MG63 (cell line): Measurements from ENCODE around the gene DCTN2. TPM values are rescaled to one million over a fixed set of nuclear protein-coding genes. Genes with fewer than 3 reads are reported as not detected.
"Not testable (repeated sequence)": the region's sequence is repeated elsewhere in the genome, so short reads cannot be mapped to it uniquely, and the experiment has no call there.

Source experiments
- DNase-seq: peaks from one replicate; pipeline ENCODE4 v3.0.0-alpha.2; 2020
- H3K27me3 ChIP-seq: fragments of 250-450 bp; sonication (Bioruptor Pico); 2 replicates; pipeline ENCODE4 v1.5.1; 2020; ENCODE audit warnings: mild to moderate bottlenecking, moderate library complexity
- H3K36me3 ChIP-seq: fragments of 250-450 bp; sonication (Bioruptor Pico); 2 replicates; pipeline ENCODE4 v1.5.1; 2020; ENCODE audit warnings: mild to moderate bottlenecking, moderate library complexity
- H3K4me3 ChIP-seq: fragments of 250-450 bp; sonication (Bioruptor Pico); 2 replicates; pipeline ENCODE4 v1.5.1; 2020; ENCODE audit warnings: mild to moderate bottlenecking, moderate library complexity
- H3K9me3 ChIP-seq: fragments of 250-450 bp; sonication (Bioruptor Pico); 2 replicates; pipeline ENCODE4 v1.5.1; 2020; ENCODE audit warnings: mild to moderate bottlenecking, moderate library complexity
- total RNA-seq: library from RNA; depleted of rRNA; stranded (reverse); fragments of >200 nt; shearing (Covaris generic); gene quantifications from 2 replicates; pipeline ENCODE4 v1.2.3, GENCODE V29; 2014; ENCODE audit warnings: low replicate concordance; rRNA removed

Gene DCTN2
- total RNA-seq, 1 experiment from 2014 or later, result 158 TPM

DNA sequence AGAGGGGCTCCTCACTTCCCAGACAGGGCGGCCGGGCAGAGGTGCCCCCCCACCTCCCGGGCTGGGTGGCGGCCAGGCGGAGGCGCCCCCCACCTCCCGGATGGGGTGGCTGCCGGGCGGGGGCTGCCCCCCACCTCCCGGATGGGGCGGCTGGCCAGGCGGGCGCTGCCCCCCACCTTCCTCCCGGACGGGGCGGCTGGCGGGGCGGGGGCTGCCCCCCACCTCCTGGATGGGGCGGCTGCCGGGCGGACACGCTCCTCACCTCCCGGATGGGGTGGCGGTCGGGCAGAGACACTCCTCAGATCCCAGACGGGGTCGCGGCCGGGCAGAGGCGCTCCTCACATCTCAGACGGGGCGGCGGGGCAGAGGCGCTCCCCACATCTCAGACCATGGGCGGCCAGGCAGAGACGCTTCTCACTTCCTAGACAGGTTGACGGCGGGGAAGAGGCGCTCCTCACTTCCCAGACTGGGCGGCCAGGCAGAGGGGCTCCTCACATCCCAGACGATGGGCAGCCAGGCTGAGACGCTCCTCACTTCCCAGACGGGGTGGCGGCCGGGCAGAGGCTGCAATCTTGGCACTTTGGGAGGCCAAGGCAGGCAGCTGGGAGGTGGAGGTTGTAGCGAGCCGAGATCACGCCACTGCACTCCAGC is 51.8 kb downstream of the DCTN2 start:
- H3K36me3 ChIP-seq, result peaks cover 71% of the 10 kb centered on the region
- not testable (repeated sequence) for H3K27me3 ChIP-seq, H3K4me3 ChIP-seq, DNase-seq, H3K9me3 ChIP-seq

DNA sequence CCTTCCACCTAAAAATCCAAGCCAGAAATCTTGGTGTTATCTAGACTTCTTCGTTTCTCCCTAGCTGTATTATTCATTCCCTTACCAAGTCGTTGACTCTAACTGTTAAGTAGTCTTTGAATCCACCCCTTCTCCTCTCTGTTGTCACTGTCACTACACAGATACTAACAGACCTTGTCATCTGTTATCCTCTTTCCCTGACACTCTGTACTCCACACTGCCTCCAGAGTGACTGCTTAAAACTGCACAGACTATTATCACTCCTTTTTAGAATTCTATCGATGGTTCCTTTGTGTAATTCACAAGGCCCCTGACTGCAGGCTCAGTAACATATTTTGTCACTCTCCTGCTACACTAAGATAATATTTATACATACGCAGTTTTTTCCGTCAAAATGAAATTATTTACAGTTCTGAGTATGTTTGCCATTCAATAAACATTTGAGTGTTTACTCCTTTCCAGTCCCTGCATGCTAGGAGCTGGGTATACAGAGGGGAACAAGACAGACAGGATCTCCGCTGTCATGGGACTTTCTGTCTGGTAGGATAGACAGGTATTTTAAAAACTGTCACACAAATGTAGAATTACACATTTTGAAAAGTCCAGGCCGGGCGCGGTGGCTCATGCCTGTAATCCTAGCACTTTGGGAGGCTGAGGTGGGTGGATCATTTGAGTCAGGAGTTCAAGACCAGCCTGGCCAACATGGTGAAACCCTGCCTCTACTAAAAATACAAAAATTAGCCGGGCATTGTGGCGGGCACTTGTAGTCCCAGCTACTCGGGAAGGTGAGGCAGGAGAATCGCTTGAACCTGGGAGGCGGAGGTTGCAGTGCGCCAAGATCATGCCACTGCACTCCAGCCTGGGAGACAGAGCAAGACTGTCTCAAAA is 55.4 kb downstream of the DCTN2 start:
- H3K27me3 ChIP-seq, result no peaks in the 10 kb centered on the region
- H3K9me3 ChIP-seq, result no peaks in the 10 kb centered on the region
- DNase-seq, result no peak
- H3K36me3 ChIP-seq, result peaks cover 61% of the 10 kb centered on the region
- H3K4me3 ChIP-seq, result no peak overlapping the region

DNA sequence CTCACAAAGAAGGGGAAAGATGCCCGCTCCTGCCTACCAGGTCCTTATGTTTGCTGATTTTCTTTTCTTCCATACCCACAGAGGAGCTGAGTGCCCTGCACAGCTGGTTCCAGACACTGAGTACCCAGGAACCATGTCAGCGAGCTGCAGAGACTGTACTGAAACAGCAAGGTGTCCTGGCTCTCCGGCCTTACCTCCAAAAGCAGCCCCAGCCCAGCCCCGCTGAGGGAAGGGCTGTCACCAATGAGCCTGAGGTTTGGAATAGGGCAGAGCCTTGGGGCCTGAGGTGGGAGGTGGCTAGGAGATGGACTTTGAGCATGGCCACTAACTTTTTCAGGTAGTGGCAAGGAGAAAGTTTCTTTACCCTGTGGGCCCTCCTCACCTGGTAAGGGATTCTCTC is 56.9 kb downstream of the DCTN2 start:
- H3K9me3 ChIP-seq, result no peaks in the 10 kb centered on the region
- DNase-seq, result no peak
- H3K27me3 ChIP-seq, result no peaks in the 10 kb centered on the region
- H3K36me3 ChIP-seq, result peaks cover 51% of the 10 kb centered on the region
- H3K4me3 ChIP-seq, result no peak overlapping the region

DNA sequence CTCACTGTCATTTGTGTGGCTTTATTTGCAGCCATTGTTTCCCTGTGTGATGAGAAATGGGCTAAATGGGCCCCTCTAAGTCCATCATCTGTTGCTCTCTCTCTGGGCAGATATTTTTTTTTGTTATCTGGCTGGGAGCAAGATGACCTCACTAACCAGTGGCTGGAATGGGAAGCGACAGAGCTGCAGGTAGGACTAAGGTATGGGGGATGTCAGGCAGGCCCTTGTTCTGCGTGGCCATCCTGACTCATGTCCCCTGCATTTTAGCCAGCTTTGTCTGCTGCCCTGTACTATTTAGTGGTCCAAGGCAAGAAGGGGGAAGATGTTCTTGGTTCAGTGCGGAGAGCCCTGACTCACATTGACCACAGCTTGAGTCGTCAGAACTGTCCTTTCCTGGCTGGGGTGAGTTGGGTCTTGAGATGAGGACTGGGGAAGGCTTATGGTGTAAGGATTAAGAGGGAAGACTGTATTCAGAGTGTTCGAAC is 57.8 kb downstream of the DCTN2 start:
- H3K9me3 ChIP-seq, result no peaks in the 10 kb centered on the region
- H3K36me3 ChIP-seq, result peaks cover 47% of the 10 kb centered on the region
- peak overlapping the region; percentile 77 for H3K4me3 ChIP-seq
- no peaks in the 10 kb centered on the region for H3K27me3 ChIP-seq
- no peak for DNase-seq

DNA sequence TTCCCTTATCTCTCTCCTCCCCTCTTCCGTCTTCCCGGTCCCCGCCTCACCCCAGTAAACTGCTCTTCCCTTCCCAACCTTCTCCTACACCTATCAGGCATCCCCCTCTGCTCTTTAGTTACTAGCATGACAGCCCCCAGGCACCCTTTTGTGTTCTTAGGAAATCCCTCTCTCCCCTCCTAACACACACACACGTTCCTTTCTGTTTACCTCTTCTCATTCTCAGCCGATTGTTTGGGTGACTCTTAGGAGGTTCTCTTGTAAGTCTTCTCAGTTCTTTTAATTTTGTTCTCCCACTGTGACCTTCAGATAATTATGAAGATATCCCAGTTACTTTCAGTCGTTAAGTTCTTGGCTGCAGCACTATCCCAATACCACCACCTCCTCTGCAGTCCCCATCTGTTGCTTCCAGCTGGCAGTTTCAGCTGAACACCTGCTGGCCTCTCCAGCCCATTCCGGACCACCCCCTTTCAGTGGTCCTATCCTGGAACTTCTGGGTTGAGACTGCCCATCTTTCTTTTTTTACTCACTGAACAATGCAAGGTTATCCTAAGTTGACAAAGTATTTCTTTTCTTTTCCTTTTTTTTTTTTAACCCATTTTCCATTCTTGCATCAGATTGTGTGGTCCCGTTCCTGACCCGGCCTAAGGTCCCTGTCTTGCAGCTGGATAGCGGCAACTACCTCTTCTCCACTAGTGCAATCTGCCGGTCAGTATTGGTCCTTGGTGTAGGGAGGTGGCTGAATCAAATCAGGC is 58.4 kb downstream of the DCTN2 start:
- no peaks in the 10 kb centered on the region for H3K27me3 ChIP-seq
- no peak for DNase-seq
- no peaks in the 10 kb centered on the region for H3K9me3 ChIP-seq
- H3K4me3 ChIP-seq, result peak overlapping the region; percentile 77
- H3K36me3 ChIP-seq, result peaks cover 44% of the 10 kb centered on the region

DNA sequence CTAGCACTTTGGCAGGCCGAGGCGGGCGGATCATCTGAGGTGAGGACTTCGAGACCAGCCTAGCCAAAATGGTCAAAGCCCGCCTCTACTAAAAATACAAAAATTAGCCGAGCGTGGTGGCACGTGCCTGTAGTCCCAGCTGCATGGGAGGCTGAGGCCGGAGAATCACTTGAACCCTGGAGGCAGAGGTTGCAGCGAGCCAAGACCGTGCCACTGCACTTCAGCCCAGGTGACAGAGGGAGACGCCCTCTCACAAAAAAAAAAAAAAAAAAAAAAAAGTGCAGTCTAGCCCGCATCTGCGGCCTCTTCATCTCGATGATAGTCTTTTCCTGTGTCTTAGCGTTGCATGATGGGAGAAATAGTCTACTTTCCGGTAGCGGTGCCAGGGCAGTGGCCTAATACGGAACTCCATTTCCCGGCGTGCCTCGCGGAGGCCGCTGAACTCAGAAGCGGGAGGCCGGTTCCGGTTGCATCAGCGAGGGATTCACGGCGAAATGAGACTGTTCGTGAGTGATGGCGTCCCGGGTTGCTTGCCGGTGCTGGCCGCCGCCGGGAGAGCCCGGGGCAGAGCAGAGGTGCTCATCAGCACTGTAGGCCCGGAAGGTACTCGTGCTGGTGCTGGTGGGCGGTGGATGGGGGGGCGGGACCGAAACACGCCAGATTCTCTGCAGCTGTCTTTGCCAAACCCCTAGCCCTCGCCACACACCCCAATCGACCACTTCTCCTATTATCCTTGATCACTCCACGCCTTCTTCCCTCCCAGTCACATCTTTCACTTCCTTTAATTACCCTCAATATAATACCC is 59.2 kb downstream of the DCTN2 start, which contains the start of gene MARS1:
Gene MARS1, plus strand, starts transcription at position 472 of the 805 bp plus-strand sequence. Its CDS starts 23 bp downstream, at position 495.
- H3K9me3 ChIP-seq, result no peaks in the 10 kb centered on the region
- H3K27me3 ChIP-seq, result no peaks in the 10 kb centered on the region
- peak within 1 kb of the TSS; percentile 77 for H3K4me3 ChIP-seq
- peak; percentile 96 for DNase-seq
- H3K36me3 ChIP-seq, result peaks cover 42% of the 10 kb centered on the region

DNA sequence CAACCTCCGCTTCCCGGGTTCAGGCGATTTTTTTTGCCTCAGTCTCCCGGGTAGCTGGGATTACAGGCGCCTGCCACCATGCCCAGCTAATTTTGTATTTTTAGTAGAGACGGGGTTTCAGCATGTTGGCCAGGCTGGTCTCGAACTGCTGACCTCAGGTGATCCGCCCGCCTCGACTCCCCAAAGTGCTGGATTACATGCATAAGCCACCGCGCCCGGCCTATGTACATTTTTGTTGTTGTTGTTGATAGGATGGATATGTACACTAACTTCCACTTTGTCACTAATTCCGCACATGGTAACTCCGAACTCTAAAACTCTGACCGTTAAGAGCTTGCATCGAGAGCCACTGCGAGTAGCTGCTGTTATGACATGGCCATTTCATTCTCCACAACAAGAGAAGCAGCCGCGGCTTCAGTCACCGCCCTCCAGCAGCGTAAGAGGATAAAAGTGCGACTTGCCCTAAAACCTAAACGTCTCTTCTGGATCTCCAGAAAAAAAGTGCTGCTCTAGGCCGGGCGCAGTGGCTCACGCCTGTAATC is 59.9 kb downstream of the DCTN2 start:
- Histone ChIP-seq H3K4me3 (peak overlapping the region; percentile 77), H3K27me3 (no peaks in the 10 kb centered on the region), H3K36me3 (peaks cover 37% of the 10 kb centered on the region), H3K9me3 (no peaks in the 10 kb centered on the region)
- no peak for DNase-seq

DNA sequence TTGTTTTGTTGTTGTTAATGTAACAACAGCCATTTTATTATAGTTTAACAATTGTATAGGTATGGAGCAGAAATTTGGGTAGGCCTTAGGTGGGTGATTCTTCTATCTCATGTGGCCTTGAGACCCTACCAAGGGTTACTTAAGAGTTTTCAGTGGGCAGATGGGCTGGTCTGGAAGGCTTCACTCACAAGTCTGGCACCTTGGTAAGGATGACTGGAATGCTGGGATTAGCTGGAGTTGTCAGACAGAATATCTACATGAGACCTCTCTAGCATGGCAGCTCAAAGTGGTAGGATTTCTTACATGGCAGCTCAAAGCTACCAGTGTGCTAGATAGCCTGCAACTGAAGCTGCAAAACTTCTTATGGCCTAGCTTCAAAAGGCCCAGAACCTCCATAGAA is 61.3 kb downstream of the DCTN2 start:
- Histone ChIP-seq H3K9me3 (no peaks in the 10 kb centered on the region), H3K27me3 (peaks cover 3% of the 10 kb centered on the region; the same call in 1 of the 2 replicates), H3K4me3 (no peak overlapping the region), H3K36me3 (peaks cover 25% of the 10 kb centered on the region)
- no peak for DNase-seq

DNA sequence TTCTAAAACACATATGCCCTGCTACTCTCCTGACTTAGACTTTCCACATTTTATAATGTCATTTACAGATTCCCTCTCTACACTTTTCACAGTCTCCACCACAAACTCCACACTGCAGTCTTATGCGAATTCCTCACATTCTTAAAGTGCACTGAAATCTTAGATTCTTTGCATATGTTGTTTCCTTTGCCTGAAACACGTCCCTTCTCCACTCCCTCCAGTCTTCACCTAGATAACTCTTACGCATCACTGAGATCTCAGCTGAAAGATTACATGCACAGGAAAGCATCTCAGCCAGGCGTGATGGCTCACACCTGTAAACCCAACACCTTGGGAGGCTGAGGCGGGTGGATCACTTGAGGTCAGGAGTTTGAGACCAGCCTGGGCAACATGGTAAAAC is 63.5 kb downstream of the DCTN2 start:
- Histone ChIP-seq H3K9me3 (no peaks in the 10 kb centered on the region), H3K36me3 (peaks cover 4% of the 10 kb centered on the region), H3K4me3 (no peak overlapping the region), H3K27me3 (peaks cover 3% of the 10 kb centered on the region; the same call in 1 of the 2 replicates)
- no peak for DNase-seq

DNA sequence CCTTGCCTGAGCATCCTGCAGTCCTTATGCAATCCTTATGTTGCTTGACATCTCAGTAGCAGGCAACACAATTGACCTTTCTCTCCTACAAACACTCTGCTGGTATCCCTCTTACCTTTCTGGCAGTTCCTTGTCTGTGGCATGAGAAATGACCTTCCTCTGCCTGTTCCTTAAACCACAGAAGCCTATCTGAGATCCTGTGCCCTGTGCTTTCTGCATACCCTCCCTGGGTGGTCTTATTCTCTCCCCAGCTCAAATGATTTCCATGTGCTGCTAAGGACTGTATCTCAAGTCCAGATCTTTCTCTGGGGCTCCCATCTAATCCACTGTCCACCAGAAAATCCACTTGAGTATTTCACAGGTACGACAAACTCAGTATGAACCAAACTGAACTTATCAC is 65.3 kb downstream of the DCTN2 start:
- Histone ChIP-seq H3K9me3 (no peaks in the 10 kb centered on the region), H3K36me3 (no peaks in the 10 kb centered on the region), H3K27me3 (peaks cover 3% of the 10 kb centered on the region; the same call in 1 of the 2 replicates), H3K4me3 (no peak overlapping the region)
- no peak for DNase-seq

Other genes starting within 250 kb of the DCTN2 start
- 8.2 and 8.7 TPM in 2 replicates for gene R3HDM2, start 116.1 kb downstream of the DCTN2 start, total RNA-seq
- not detected in 2 replicates for gene INHBC, start 112.4 kb downstream of the DCTN2 start, total RNA-seq
- gene INHBE, start 91.9 kb downstream of the DCTN2 start, total RNA-seq, result 3.5 and 7.4 TPM in 2 replicates
- gene GLI1, start 87.4 kb downstream of the DCTN2 start, total RNA-seq, result 0.03 TPM in 1 of 2 replicates, not detected in the other
- gene ARHGAP9, start 67.3 kb downstream of the DCTN2 start, total RNA-seq, result not detected in 2 replicates
- 245 and 285 TPM in 2 replicates for gene MARS1, start 59.1 kb downstream of the DCTN2 start, total RNA-seq
- gene DDIT3, start 26.7 kb downstream of the DCTN2 start, total RNA-seq, result 9.9 and 17.1 TPM in 2 replicates
- gene MBD6, start 24.4 kb downstream of the DCTN2 start, total RNA-seq, result 0.07 and 3.0 TPM in 2 replicates
- not detected in 2 replicates for gene KIF5A, start 2.9 kb upstream of the DCTN2 start, total RNA-seq
- gene PIP4K2C, start 44.0 kb upstream of the DCTN2 start, total RNA-seq, result 16.3 and 98.3 TPM in 2 replicates
- 0.20 and 0.52 TPM in 2 replicates for gene DTX3, start 57.6 kb upstream of the DCTN2 start, total RNA-seq
- 17.0 and 17.4 TPM in 2 replicates for gene ARHGEF25, start 64.2 kb upstream of the DCTN2 start, total RNA-seq
- 8.9 and 13.9 TPM in 2 replicates for gene B4GALNT1, start 86.0 kb upstream of the DCTN2 start, total RNA-seq
- gene OS9, start 146.9 kb upstream of the DCTN2 start, total RNA-seq, result 139 and 347 TPM in 2 replicates
- not detected in 2 replicates for gene AGAP2, start 191.6 kb upstream of the DCTN2 start, total RNA-seq
- 21.2 and 24.3 TPM in 2 replicates for gene TSPAN31, start 197.8 kb upstream of the DCTN2 start, total RNA-seq
- gene CDK4, start 205.1 kb upstream of the DCTN2 start, total RNA-seq, result 457 and 516 TPM in 2 replicates
- gene MARCHF9, start 207.9 kb upstream of the DCTN2 start, total RNA-seq, result 2.4 and 4.9 TPM in 2 replicates
- gene CYP27B1, start 219.9 kb upstream of the DCTN2 start, total RNA-seq, result not detected in 2 replicates
- gene METTL1, start 224.9 kb upstream of the DCTN2 start, total RNA-seq, result 10.0 and 33.6 TPM in 2 replicates
- gene EEF1AKMT3, start 225.4 kb upstream of the DCTN2 start, total RNA-seq, result 4.2 and 20.9 TPM in 2 replicates
- gene TSFM, start 235.6 kb upstream of the DCTN2 start, total RNA-seq, result 30.4 and 45.4 TPM in 2 replicates